Measurements from ENCODE around the gene IRF2.

- TF ChIP-seq CTCF (IDR thresholded peaks at IDR 0.05) (no peak), ZFX (IDR thresholded peaks at IDR 0.05; ENCODE audit: borderline replicate concordance) (no peak)
These were observed 28.2 kb downstream of the IRF2 start for GRCh38 chr4:184446132-184446658.

Data from 22Rv1 (cell line).